Left lung (tissue), 10 donors: ENCODE measurements around the gene SSC5D. TPM values are rescaled to one million over a fixed set of nuclear protein-coding genes. Genes with fewer than 3 reads are reported as not detected.

Experiments used
- ATAC-seq: fragments of 200-7000 bp; cut with Tn5 transposase; one replicate; pipeline ENCODE4 v1.9.1; 2020; ENCODE audit warnings: moderate library complexity
- DNase-seq, 4 donors: peaks; one replicate each; pipeline ENCODE4 v3.0.0-alpha.2; 2013 to 2020
- H3K27ac ChIP-seq, 2 donors: fragments of 200-600 bp; sonication (generic) in 1 of 2; one replicate each; pipeline versions ENCODE4 v1.5.0 to v1.8.0; 2020 to 2021
- H3K27me3 ChIP-seq, 2 donors: fragments of 200-600 bp; sonication (generic) in 1 of 2; one replicate each; pipeline versions ENCODE4 v1.5.0 to v1.8.0; 2020 to 2021
- H3K36me3 ChIP-seq, 2 donors: fragments of 200-600 bp; sonication (generic) in 1 of 2; one replicate each; pipeline versions ENCODE4 v1.5.0 to v1.8.0; 2020 to 2021
- H3K4me1 ChIP-seq, 2 donors: fragments of 200-600 bp; one replicate each; pipeline ENCODE4 v1.8.0; 2021
- H3K4me3 ChIP-seq, 2 donors: fragments of 200-600 bp; sonication (generic) in 1 of 2; one replicate each; pipeline versions ENCODE4 v1.5.0 to v1.8.0; 2020 to 2021; ENCODE audit warnings: mild to moderate bottlenecking in 1 of 2
- H3K9me3 ChIP-seq, 2 donors: fragments of 200-600 bp; sonication (generic) in 1 of 2; one replicate each; pipeline versions ENCODE4 v1.5.0 to v1.8.0; 2020 to 2021
- CTCF ChIP-seq, 2 donors: fragments of 200-600 bp; sonication (generic) in 1 of 2; IDR thresholded peaks; one replicate each; pipeline versions ENCODE4 v1.5.0 to v1.8.0; 2021; ENCODE audit warnings: antibody characterized with exemption in 2 of 2
- intact Hi-C, 2 donors: fragments of 100-400 bp; cut with DNase I; formaldehyde crosslinking; loops; one replicate each; pipeline versions ENCODE4 v1.11.2 to v1.14.2; 2022
- polyA plus RNA-seq, 6 donors: library from polyadenylated mRNA; unstranded; fragments of 120-200 nt; gene quantifications; one replicate each; pipeline ENCODE4 v1.2.1, GENCODE V29; 2013; ENCODE audit not compliant: insufficient read length in 6 of 6
- total RNA-seq, 2 donors: library from RNA; stranded (reverse); fragmentation: NEBNext Ultra II Directional; extraction: Animal tissue kit (Norgen Biotek cat#: 25700); gene quantifications; one replicate each; pipeline ENCODE4 v1.2.1, GENCODE V29; 2021
- donor health status: DM: no; HTN: yes; CAD: no.
- donor health status: DM: no; HTN: no; CAD: no.

Gene SSC5D
- total and polyA plus RNA-seq, 8 donors, result 4.1 to 45.9 (median 8.0) TPM

DNA sequence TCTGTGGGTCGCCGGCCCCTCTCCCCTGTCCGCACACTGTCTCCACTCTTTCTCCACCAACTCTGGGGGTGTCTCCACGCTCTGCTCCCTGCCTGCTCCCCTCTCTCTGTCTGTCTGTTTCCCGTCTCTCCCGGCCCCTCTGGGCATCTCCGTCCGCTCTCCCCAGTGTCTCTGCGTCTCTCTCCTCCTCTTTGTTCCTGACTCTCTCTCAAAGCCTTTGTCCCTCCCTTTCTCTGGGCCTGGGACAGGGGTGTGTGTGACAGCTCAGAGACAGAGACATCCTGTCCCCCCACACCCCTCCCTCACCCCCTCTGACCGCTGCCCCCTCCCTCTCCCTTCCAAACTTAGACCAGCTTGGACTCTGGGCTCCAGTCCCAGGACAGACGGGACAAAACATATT lies 57.8 kb downstream of the SSC5D start:
- no peak for ATAC-seq
- no peaks in the 10 kb centered on the region for H3K36me3 ChIP-seq
- no peaks in the 10 kb centered on the region for H3K9me3 ChIP-seq
- H3K27ac ChIP-seq, result no peak overlapping the region
- DNase-seq, result peak in 1 of 4 donors; percentile 52
- no peak for TF ChIP-seq CTCF (IDR thresholded peaks at IDR 0.05)
- H3K27me3 ChIP-seq, result peaks cover 0 to 44% of the 10 kb centered on the region in 2 donors
- intact Hi-C loops, result no loop called here
- H3K4me3 ChIP-seq, result no peak overlapping the region
- peaks cover 0 to 24% of the 10 kb centered on the region in 2 donors for H3K4me1 ChIP-seq

- peaks cover 0 to 24% of the 10 kb centered on the region in 2 donors for H3K4me1 ChIP-seq
- H3K27me3 ChIP-seq, result peaks cover 0 to 40% of the 10 kb centered on the region in 2 donors
- H3K27ac ChIP-seq, result peak overlapping the region; percentile 59 to 60
- DNase-seq (peak in 2 of 4 donors; percentile 84 to 87), ATAC-seq (peak; percentile 77)
- no peak for TF ChIP-seq CTCF (IDR thresholded peaks at IDR 0.05)
- intact Hi-C loops, result no loop called here
- H3K9me3 ChIP-seq, result no peaks in the 10 kb centered on the region
- H3K36me3 ChIP-seq, result no peaks in the 10 kb centered on the region
- H3K4me3 ChIP-seq, result no peak overlapping the region
Measured at GRCh38 chr19:55546822-55547614, 58.8 kb downstream of the SSC5D start.

GRCh38 chr19:55549500-55550320 lies 61.5 kb downstream of the SSC5D start:
- TF ChIP-seq CTCF (IDR thresholded peaks at IDR 0.05), result no peak
- H3K4me1 ChIP-seq, result peaks cover 0 to 24% of the 10 kb centered on the region in 2 donors
- peaks cover 0 to 43% of the 10 kb centered on the region in 2 donors for H3K27me3 ChIP-seq
- ATAC-seq, result peak; percentile 47
- H3K9me3 ChIP-seq, result no peaks in the 10 kb centered on the region
- H3K27ac ChIP-seq, result no peak overlapping the region
- H3K4me3 ChIP-seq, result peak overlapping the region in 1 of 2 donors; percentile 15
- no peaks in the 10 kb centered on the region for H3K36me3 ChIP-seq
- DNase-seq, result no peak
- intact Hi-C loops, result no loop called here

- intact Hi-C loops, result no loop called here
- no peak for TF ChIP-seq CTCF (IDR thresholded peaks at IDR 0.05)
- no peak for ATAC-seq
- H3K27ac ChIP-seq, result no peak overlapping the region
- H3K4me3 ChIP-seq, result no peak overlapping the region
- DNase-seq, result no peak
- no peaks in the 10 kb centered on the region for H3K9me3 ChIP-seq
- H3K27me3 ChIP-seq, result peaks cover 0 to 37% of the 10 kb centered on the region in 2 donors
- H3K36me3 ChIP-seq, result no peaks in the 10 kb centered on the region
- peaks cover 0 to 24% of the 10 kb centered on the region in 2 donors for H3K4me1 ChIP-seq
Measured at GRCh38 chr19:55550321-55550650, 62.0 kb downstream of the SSC5D start.

DNA sequence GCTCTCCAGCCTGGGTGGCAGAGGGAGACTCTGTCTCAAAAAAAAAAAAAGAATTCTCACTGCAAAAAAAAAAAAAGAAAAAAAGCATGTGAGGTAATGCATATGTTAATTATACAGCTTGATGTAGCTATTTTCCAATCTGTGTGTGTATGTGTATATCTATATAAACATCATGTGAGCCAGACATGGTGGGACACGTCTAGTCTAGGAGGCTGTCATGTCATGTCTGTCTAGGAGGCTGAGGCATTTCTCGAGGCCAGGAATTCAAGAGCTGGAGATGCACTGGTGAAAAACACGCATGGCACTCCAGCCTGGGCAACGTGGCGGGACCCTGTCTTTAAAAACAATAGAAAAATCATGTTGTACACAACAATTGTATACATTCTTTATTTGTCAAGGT lies 64.0 kb downstream of the SSC5D start:
- no peaks in the 10 kb centered on the region for H3K36me3 ChIP-seq
- TF ChIP-seq CTCF (IDR thresholded peaks at IDR 0.05), result no peak
- H3K27ac ChIP-seq, result no peak overlapping the region
- ATAC-seq (no peak), DNase-seq (no peak)
- peaks cover 0 to 24% of the 10 kb centered on the region in 2 donors for H3K27me3 ChIP-seq
- no peaks in the 10 kb centered on the region for H3K9me3 ChIP-seq
- H3K4me3 ChIP-seq, result no peak overlapping the region
- intact Hi-C loops, result no loop called here
- peaks cover 0 to 12% of the 10 kb centered on the region in 2 donors for H3K4me1 ChIP-seq
